ENCODE measurements around the gene FGD3.

FGD3 gene

DNA sequence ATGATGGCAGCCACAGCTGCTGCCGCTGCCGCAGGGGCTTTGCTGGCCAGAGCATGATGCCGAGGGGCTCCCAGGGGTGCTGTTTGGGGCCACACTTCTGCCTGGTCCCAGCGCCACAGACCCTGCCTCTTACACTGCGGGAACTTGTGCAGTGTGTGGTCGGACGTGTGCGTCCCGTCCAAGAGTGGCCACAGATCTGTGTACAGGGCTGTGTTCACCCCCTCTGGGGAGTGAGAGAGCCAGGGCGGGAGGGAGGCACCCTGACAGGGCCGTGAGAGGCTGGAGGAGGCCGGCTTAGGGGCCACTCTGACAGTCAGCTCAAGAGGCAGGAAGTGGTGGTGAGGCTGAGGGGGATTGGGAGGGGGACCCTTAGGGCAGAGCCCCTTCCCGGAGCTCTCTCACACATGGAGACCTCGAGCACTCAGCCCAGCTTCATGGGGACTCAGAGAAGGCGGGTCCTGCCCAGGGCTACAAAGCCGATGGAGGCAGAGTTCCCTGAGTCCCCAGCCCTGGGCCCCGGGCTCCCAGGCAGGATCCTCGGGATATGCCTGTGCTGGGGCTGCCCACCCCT is 135.6 kb downstream of the FGD3 start:
- no peak overlapping the region for H3K27ac ChIP-seq (ENCODE audit: low read depth, low read length)
- no peak overlapping the region for H3K9ac ChIP-seq (ENCODE audit: low read length)

DNA sequence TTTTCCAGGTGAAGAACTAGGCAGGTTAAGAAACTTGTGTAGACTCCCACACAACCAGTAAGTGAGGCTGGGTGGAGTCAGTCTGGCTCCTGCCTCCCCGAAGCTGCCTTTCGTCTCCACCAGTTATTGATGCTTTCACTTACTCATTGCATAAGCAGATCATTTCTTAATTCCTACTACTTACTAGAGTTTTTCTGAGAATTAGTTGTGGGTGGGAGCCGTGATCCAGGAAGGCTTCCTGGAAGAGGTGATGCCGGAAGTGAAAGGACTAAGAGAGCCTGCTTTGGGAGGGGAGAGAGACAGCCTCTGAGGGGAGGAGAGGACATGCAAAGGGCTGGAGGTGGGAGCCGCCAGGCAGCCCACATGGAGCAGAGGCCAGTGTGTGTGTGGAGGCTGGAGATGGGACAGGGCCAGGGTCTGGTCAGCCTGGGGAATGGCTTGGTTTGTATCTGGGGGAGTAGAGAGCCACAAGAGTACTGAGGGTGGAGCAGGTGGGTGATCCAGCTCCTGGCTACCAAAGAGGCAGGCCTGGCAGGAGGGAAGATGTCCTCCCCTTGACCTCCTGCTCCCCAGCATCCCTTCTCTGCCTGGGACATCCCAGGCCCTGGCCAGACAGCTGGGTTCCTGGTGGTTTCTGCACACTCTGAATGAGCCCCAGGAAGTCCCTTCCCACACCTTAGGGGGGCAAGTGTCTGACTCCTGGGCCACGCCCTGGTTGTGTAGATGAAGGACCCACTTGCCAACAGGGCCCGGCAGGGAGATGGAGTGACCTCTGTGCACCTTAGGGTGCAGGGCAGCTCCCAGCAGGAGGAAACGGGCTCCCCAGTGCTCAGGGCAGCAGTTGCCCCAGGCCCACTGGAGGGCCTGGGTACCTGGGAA is 136.5 kb downstream of the FGD3 start:
- no peak overlapping the region for H3K9ac ChIP-seq (ENCODE audit: low read length)
- H3K4me1 ChIP-seq (ENCODE audit: control insufficient read depth, insufficient read depth, low read length) = peaks cover 7% of the 10 kb centered on the region; the same call in 1 of the 2 replicates
- H3K27ac ChIP-seq (ENCODE audit: low read depth, low read length) = no peak overlapping the region
- H3K9me3 ChIP-seq (ENCODE audit: control insufficient read depth, insufficient read depth, low read depth, low read length) = peaks cover 5% of the 10 kb centered on the region
- peaks cover 12% of the 10 kb centered on the region; the same call in 1 of the 2 replicates for H3K36me3 ChIP-seq (ENCODE audit: control insufficient read depth, insufficient read depth, low read length)
- H3K27me3 ChIP-seq (ENCODE audit: control insufficient read depth, insufficient read depth, low read length) = no peaks in the 10 kb centered on the region
- no peak overlapping the region for H3K4me3 ChIP-seq (ENCODE audit: low read depth, low read length)

More for the DNA sequence above, 135.6 kb downstream of the FGD3 start:
- Histone ChIP-seq H3K4me3 (ENCODE audit: low read depth, low read length) (no peak overlapping the region), H3K9me3 (ENCODE audit: control insufficient read depth, insufficient read depth, low read depth, low read length) (peaks cover 5% of the 10 kb centered on the region), H3K4me1 (ENCODE audit: control insufficient read depth, insufficient read depth, low read length) (peaks cover 7% of the 10 kb centered on the region; the same call in 1 of the 2 replicates), H3K27me3 (ENCODE audit: control insufficient read depth, insufficient read depth, low read length) (no peaks in the 10 kb centered on the region), H3K36me3 (ENCODE audit: control insufficient read depth, insufficient read depth, low read length) (peaks cover 12% of the 10 kb centered on the region; the same call in 1 of the 2 replicates)

DNA sequence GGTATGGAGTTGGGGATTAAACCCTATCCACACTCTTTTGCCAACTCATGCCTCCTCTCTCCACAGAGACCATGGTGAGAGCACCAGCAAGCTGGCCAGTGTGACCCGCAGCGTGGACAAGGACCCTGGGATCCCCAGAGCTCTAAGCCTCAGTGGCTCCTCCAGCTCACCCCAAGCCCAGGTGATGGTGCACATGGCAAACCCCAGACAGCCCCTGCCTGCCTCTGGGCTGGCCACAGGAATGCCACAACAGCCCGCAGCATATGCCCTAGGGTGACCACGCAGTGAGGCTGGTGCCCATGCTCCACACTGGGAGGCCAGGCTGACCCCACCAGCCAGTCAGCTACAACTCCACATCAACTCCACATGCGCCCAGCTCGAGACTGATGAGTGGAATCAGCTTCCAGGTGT is 137.2 kb downstream of the FGD3 start:
- H3K36me3 ChIP-seq (ENCODE audit: control insufficient read depth, insufficient read depth, low read length) = peaks cover 12% of the 10 kb centered on the region; the same call in 1 of the 2 replicates
- no peak overlapping the region for H3K9ac ChIP-seq (ENCODE audit: low read length)
- H3K9me3 ChIP-seq (ENCODE audit: control insufficient read depth, insufficient read depth, low read depth, low read length) = peaks cover 5% of the 10 kb centered on the region
- peaks cover 7% of the 10 kb centered on the region; the same call in 1 of the 2 replicates for H3K4me1 ChIP-seq (ENCODE audit: control insufficient read depth, insufficient read depth, low read length)
- H3K4me3 ChIP-seq (ENCODE audit: low read depth, low read length) = no peak overlapping the region
- no peaks in the 10 kb centered on the region for H3K27me3 ChIP-seq (ENCODE audit: control insufficient read depth, insufficient read depth, low read length)
- H3K27ac ChIP-seq (ENCODE audit: low read depth, low read length) = no peak overlapping the region

DNA sequence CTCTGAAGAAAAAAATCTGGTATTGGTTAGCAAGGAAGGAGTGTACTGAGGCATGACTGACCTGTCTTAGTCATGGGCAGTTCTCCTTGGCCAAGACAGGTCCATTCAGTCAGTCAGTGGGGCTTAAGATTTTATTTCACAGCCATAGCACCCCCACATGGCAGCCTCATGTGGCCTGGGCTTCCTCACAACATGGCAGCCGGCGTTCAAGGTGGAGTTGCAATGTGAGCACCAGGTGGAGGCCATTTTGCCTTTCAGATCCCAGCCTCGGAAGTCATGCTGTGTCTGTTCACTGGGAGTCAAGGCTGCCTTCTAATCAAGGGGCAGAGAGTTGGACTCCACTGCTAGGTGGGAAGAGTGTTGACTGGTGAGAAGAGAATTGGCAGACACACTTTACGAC is 138.4 kb downstream of the FGD3 start:
- H3K4me3 ChIP-seq (ENCODE audit: low read depth, low read length) = no peak overlapping the region
- H3K9ac ChIP-seq (ENCODE audit: low read length) = no peak overlapping the region
- H3K9me3 ChIP-seq (ENCODE audit: control insufficient read depth, insufficient read depth, low read depth, low read length) = peaks cover 5% of the 10 kb centered on the region
- peaks cover 7% of the 10 kb centered on the region; the same call in 1 of the 2 replicates for H3K4me1 ChIP-seq (ENCODE audit: control insufficient read depth, insufficient read depth, low read length)
- H3K36me3 ChIP-seq (ENCODE audit: control insufficient read depth, insufficient read depth, low read length) = peaks cover 12% of the 10 kb centered on the region; the same call in 1 of the 2 replicates
- no peaks in the 10 kb centered on the region for H3K27me3 ChIP-seq (ENCODE audit: control insufficient read depth, insufficient read depth, low read length)
- H3K27ac ChIP-seq (ENCODE audit: low read depth, low read length) = no peak overlapping the region
